GM19328 (cell line): ENCODE results near the gene SLC4A3.
"Not testable (repeated sequence)": the region's sequence is repeated elsewhere in the genome, so short reads cannot be mapped to it uniquely, and the experiment has no call there.

Experiments
- ATAC-seq: cut with Tn5 transposase; IDR thresholded peaks from one replicate; pipeline ENCODE4 v1.9.1; 2021; ENCODE audit warnings: mild to moderate bottlenecking, moderate library complexity; ENCODE audit not compliant: unreplicated experiment

Gene SLC4A3

GRCh38 chr2:219671279-219671678 lies 43.8 kb downstream of the SLC4A3 start:
- ATAC-seq = no peak

GRCh38 chr2:219672406-219672805 lies 45.0 kb downstream of the SLC4A3 start:
- no peak for ATAC-seq

- ATAC-seq = no peak
Observed at GRCh38 chr2:219675221-219675620, 47.8 kb downstream of the SLC4A3 start.

GRCh38 chr2:219676586-219676985 lies 49.2 kb downstream of the SLC4A3 start:
- ATAC-seq = no peak

GRCh38 chr2:219679041-219679440 lies 51.6 kb downstream of the SLC4A3 start:
- no peak for ATAC-seq

- ATAC-seq = no peak
Observed at GRCh38 chr2:219679571-219679970, 52.1 kb downstream of the SLC4A3 start.

DNA sequence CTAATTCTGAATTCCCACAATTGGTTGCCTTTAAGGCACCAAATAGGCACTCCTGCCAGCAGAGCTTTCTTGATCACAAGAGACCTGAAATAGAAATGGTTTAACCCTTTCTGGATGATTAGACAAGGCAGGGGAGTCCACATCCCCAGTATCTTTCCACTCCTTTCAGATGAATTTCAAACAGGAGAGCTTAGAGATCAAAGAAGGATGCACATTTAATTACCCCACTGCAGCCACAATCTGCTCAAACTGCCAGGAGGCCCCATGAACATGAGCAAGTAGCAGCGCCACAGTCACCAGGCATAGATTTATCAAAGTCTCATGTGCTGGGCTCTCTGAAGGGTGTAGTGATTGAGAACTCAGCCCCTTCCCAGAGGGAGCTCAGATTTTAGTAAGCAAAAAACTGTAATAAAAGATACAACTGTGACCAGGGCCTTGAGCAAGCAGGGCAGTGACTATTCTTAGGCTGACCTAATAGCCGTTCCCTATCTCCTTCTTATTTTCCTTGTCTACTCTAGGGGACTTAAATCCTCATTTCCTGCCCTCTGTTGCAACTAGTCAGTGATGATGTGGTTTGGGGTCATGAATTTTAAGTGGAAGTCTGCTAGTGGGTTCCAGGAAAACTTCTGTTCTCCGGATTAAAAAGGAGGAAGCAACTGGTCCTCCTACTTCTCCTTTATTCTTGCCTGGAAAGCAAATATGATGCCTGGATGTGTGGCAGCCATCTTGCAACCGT lies 53.7 kb downstream of the SLC4A3 start:
- ATAC-seq = no peak

GRCh38 chr2:219681694-219682300 lies 54.4 kb downstream of the SLC4A3 start:
- no peak for ATAC-seq

DNA sequence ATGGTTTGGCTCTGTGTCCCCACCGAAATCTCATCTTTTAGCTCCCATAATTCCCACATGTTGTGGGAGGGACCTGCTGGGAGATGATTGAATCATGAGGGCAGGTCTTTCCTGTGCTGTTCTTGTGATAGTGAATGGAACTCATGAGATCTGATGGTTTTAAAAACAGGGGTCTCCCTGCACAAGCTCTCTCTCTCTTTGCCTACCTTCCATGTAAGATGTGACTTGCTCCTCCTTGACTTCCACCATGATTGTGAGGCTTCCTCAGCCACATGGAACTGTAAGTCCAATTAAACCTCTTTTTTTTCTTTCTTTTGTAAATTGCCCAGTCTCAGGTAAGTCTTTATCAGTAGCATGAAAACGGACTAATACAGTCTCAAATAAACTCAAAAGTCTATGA lies 56.0 kb downstream of the SLC4A3 start:
- ATAC-seq = not testable (repeated sequence)

DNA sequence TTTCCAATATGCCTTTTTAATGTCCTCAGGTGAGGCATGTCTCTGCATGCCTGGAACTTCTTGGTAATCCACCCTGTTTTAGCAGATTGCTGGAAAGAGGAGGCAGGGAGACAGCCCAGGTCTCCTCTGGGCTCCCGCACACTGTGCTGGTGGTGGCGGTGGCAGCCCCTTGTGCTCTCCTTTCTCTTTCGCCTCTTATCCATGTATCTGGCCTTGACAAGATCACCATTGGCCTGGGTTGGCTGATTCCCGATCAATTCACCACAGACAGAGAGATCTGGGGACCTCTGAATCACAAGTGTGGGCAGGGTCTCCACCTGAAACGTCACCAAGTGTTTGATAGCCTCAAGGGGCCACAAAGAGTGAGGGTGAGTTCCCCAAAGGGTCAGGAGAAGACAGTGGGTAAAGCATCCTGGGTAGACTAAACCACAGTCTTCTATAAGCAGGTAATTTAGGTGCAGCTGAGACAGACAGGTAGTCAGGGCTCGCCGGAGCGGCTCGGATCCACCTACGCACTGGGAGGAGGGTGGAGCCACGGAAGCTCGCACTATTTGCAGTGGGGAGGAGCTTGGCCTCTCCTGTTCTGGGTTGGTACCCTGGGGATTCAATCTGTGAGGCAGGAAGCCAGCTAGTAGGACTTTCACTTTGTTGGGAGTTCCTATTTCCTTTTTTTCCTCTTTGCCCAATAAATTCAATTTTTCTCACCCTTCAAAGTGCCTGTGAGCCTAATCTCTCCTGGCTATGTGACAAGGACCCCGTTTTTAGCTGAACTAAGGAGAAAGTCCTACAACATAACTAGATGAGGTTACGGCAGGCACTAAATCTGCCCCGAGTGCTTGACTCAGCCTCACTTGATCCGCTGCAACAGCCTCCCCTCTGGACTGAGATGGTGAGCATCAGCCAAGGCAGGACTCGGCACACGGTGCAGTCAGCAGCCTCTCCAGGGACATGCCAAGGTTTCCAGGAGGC lies 57.6 kb downstream of the SLC4A3 start:
- peak; percentile 97 for ATAC-seq

DNA sequence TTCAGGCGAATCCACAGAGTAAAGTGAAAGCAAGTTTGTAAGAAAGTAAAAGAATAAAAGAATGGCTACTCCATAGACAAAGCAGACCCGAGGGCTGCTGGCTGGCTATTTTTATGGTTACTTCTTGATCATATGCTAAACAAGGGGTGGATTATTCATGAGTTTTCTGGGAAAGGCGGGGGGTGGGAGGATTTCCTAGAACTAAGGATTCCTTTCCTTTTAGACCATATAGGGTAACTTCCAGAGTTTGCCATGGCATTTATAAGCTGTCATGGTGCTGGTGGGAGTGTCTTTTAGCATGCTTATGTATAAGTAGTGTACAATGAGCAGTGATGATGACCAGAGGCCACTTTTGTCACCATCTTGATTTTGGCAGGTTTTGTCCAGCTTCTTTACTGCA lies 59.8 kb downstream of the SLC4A3 start:
- no peak for ATAC-seq

- no peak for ATAC-seq
Observed at GRCh38 chr2:219687882-219688559, 60.6 kb downstream of the SLC4A3 start.

DNA sequence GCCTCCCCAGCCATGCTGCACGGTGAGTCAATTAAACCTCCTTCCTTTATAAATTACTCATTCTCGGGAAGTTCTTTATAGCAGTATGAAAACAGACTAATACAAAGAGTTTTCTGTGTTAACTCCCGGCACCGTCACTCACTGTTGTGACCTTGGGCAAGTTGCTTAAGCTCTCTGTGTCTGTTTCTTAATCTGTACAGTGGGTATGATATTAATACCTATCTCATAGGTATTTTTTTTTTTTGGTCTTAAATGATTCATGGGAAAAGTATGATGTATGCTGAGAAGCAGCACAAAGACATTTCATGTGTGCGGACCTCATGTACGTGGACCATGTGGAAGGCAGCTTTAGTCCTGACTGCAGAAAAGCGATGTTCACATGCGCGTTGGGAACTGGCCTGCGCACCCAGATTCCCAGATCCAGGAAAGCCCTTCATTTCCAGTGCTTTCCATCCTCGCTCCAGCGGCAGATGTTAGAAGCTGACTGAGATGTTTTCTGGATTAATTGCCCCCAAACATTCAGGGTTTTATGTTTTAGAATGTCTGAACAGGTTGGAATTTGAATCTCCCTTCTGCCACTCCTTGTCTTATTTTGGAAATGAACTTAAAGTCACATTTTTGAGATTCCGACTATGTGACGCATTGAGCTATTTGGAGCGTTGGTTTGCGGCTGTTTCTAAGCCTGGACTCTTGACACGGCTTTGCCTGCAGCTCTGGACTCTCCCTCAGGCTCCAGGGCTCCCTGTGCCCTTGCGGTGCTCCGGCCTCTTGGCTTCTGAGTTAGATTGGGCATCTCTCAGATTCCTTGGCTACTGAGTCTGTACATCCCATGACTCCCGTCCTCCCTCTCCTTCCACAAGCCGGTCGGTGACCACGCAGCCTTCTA lies 61.4 kb downstream of the SLC4A3 start:
- ATAC-seq = no peak

DNA sequence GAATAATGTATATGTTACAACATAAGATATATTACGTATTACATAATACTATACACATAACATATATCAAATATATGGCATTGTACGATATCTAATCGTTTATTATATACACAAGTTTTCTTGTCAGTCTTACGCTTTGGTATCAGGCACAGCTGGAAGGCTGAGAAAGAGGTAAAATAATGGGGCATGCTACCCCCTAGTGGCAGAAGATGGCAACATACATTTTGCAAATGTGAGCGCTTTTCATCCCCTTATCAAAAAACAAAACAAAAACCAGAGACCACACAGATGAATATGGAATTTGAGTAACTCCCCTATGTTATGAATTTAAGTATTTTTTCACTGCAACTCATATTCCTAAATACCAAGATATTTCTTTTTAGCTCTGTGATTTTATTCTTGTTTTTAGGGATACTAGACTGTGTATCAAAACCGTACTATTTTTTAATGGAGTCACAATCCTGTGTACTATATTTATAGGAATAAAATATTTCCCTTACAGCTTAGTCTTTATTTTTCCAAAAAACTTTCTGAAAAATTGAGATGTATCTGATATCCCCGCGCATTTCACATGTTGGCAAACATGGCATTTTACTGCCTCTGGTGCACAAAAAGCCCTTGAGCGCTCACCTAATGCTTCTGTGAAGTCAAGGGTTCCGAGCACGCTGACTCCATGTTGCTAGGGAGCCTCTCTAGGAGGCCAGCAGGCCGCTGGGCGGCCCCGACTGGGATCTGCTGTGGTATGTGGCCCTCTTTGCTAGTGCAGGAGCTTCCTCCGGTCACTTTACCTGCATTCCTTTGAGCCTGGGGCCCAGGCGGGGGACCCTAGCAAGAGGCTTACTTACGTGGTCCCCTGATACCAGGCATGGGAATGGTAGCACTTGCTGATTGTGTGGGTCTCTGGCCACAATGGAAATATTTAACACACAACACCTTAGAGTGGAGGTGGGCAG lies 62.5 kb downstream of the SLC4A3 start:
- ATAC-seq = no peak

DNA sequence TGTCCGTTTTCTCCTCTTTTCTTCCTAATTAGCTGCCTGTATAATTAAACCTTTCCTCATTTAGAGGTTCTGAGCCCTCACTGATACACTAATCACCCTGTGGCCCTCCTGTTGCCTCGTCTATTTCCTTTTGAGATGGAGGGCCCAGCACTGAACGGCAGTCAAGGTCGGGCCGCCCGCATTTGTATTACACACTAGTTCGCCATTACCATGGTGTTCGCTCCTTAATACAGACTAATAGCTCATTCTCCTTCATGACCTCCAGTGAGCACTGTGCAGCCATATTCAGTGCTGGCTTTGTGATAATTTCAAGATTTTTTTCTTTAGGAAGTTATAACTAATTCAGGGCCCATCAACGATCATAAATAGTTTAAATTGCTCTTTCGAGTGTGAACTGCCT lies 64.1 kb downstream of the SLC4A3 start:
- ATAC-seq = no peak
